PC-9 (cell line): ENCODE measurements around the gene CCR7. TPM values are rescaled to one million over a fixed set of nuclear protein-coding genes. Genes with fewer than 3 reads are reported as not detected.

Experiments
- BruUV-seq: library from RNA; stranded (reverse); fragments of 400-500 nt; replicated peaks from 2 replicates; lab custom pipeline; 2021; lab: Mats Ljungman, UMichigan
- CTCF ChIA-PET: fragments of 300-600 bp; sonication (Branson Sonifier 250); formaldehyde crosslinking; loops from one replicate; lab custom pipeline; 2022; ENCODE audit warnings: antibody characterized with exemption; lab: Charles Lee
- POLR2A ChIA-PET: fragments of 300-600 bp; sonication (Branson Sonifier 250); formaldehyde crosslinking; loops from one replicate; lab custom pipeline; 2022; ENCODE audit warnings: antibody characterized with exemption; ENCODE audit not compliant: unreplicated experiment; lab: Charles Lee
- DNase-seq, 2 experiments: peaks; one replicate each; pipeline versions ENCODE4 v3.0.0 to v3.0.0-alpha.2; 2015 to 2022; ENCODE audit warnings: mixed read lengths in 1 of 2
- H2AFZ ChIP-seq: fragments of 200-600 bp; sonication (generic); 2 replicates; pipeline ENCODE4 v1.8.1; 2017; ENCODE audit warnings: antibody characterized with exemption
- H3F3A ChIP-seq: fragments of 200-600 bp; sonication (generic); 2 replicates; pipeline ENCODE4 v1.8.1; 2017; ENCODE audit warnings: antibody characterized with exemption, mild to moderate bottlenecking, low read depth; ENCODE audit not compliant: insufficient read depth
- H3K27ac ChIP-seq: fragments of 200-600 bp; sonication (generic); 2 replicates; pipeline ENCODE4 v1.6.1; 2016; ENCODE audit warnings: mixed run types
- H3K27me3 ChIP-seq: fragments of 200-600 bp; sonication (generic); 2 replicates; pipeline ENCODE4 v1.6.1; 2016; ENCODE audit warnings: low read depth, mixed run types; ENCODE audit not compliant: insufficient read depth
- H3K36me3 ChIP-seq: fragments of 200-600 bp; sonication (generic); 2 replicates; pipeline ENCODE4 v1.6.1; 2016; ENCODE audit warnings: low read depth, mixed run types
- H3K4me1 ChIP-seq: fragments of 200-600 bp; sonication (generic); replicated peaks from 2 replicates; pipeline ENCODE4 v1.6.1; 2016; ENCODE audit warnings: mixed run types; ENCODE audit not compliant: insufficient read depth
- H3K4me2 ChIP-seq: fragments of 200-600 bp; sonication (generic); 2 replicates; pipeline ENCODE4 v1.6.1; 2017; ENCODE audit warnings: mixed run types
- H3K4me3 ChIP-seq: fragments of 200-600 bp; sonication (generic); 2 replicates; pipeline ENCODE4 v1.6.1; 2016; ENCODE audit warnings: mixed run types
- H3K79me2 ChIP-seq: fragments of 200-600 bp; sonication (generic); 2 replicates; pipeline ENCODE4 v1.6.1; 2017; ENCODE audit warnings: low read depth, mixed run types
- H3K9me2 ChIP-seq: fragments of 200-600 bp; sonication (generic); 2 replicates; pipeline ENCODE4 v1.8.1; 2017; ENCODE audit warnings: mild to moderate bottlenecking; ENCODE audit not compliant: insufficient read depth
- H3K9me3 ChIP-seq: fragments of 200-600 bp; sonication (generic); 2 replicates; pipeline ENCODE4 v1.8.1; 2016; ENCODE audit warnings: low read depth; ENCODE audit not compliant: insufficient read depth
- H4K20me1 ChIP-seq: fragments of 200-600 bp; sonication (generic); 2 replicates; pipeline ENCODE4 v1.8.1; 2017; ENCODE audit not compliant: insufficient read depth
- CTCF ChIP-seq: fragments of 200-600 bp; sonication (generic); conservative IDR thresholded peaks from 2 replicates; pipeline ENCODE4 v1.6.1; 2017; ENCODE audit warnings: mixed run types, antibody characterized with exemption, mild to moderate bottlenecking, moderate library complexity
- EZH2 ChIP-seq: fragments of 200-600 bp; sonication (generic); IDR thresholded peaks from 2 replicates; pipeline ENCODE4 v1.8.0; 2017; ENCODE audit warnings: antibody characterized with exemption, low read depth
- intact Hi-C: fragments of 100-400 bp; cut with micrococcal nuclease; formaldehyde crosslinking; loops from one replicate; pipeline ENCODE4 v1.10.0; 2022; ENCODE audit not compliant: unreplicated experiment
- total RNA-seq: library from RNA; stranded (reverse); gene quantifications from 2 replicates; pipeline ENCODE4 v1.2.3, GENCODE V29; 2021

CCR7 gene
- total RNA-seq, 1 experiment from 2014 or later: not detected

- Histone ChIP-seq H3K79me2 (no peaks in the 10 kb centered on the region), H3K36me3 (no peaks in the 10 kb centered on the region), H3K27me3 (no peaks in the 10 kb centered on the region), H3F3A (peaks cover 39% of the 10 kb centered on the region), H3K4me3 (no peak overlapping the region; the same call in 1 of the 2 replicates), H3K9me3 (no peaks in the 10 kb centered on the region), H3K4me2 (peak overlapping the region; percentile 62), H3K27ac (peak overlapping the region; percentile 79), H2AFZ (peak overlapping the region; percentile 53; the same call in 1 of the 2 replicates), H3K4me1 (peaks cover 51% of the 10 kb centered on the region), H4K20me1 (no peaks in the 10 kb centered on the region), H3K9me2 (no peaks in the 10 kb centered on the region)
- peak; percentile 48 to 91 for DNase-seq
- ChIA-PET POLR2A (interaction anchor here (0.6 kb wide), 3 partner anchors 13 to 237 kb away, joined by 3 to 7 read pairs (median 5); no protein-coding TSS in a partner anchor), CTCF (interaction anchor here (0.7 to 1.5 kb wide), 2 partner anchors 11 to 67 kb away, joined by 3 to 5 read pairs; no protein-coding TSS in a partner anchor)
- no peak for TF ChIP-seq CTCF
- no peak for TF ChIP-seq EZH2
- BruUV-seq: no TSS peak
- intact Hi-C loops: no loop called here
These were observed 16.1 kb downstream of the CCR7 start for GRCh38 chr17:40548982-40549685.

GRCh38 chr17:40548491-40548981 lies 16.7 kb downstream of the CCR7 start:
- Histone ChIP-seq H3K9me2 (no peaks in the 10 kb centered on the region), H3K9me3 (no peaks in the 10 kb centered on the region), H3F3A (peaks cover 39% of the 10 kb centered on the region), H4K20me1 (no peaks in the 10 kb centered on the region), H3K79me2 (no peaks in the 10 kb centered on the region), H3K27me3 (no peaks in the 10 kb centered on the region), H3K4me3 (no peak overlapping the region; the same call in 1 of the 2 replicates), H3K36me3 (no peaks in the 10 kb centered on the region), H3K27ac (peak overlapping the region; percentile 79), H2AFZ (peak overlapping the region; percentile 53; the same call in 1 of the 2 replicates), H3K4me2 (peak overlapping the region; percentile 62), H3K4me1 (peaks cover 51% of the 10 kb centered on the region)
- intact Hi-C loops: no loop called here
- ChIA-PET POLR2A (interaction anchor here (0.6 kb wide), 1 partner anchor 60 kb away, joined by 3 read pairs; no protein-coding TSS in a partner anchor), CTCF (interaction anchor here (0.6 to 1.5 kb wide), 2 partner anchors 12 to 72 kb away, joined by 5 to 11 read pairs; no protein-coding TSS in a partner anchor)
- TF ChIP-seq CTCF (no peak), EZH2 (no peak)
- DNase-seq: no peak
- no TSS peak for BruUV-seq

GRCh38 chr17:40547785-40548478 lies 17.3 kb downstream of the CCR7 start:
- H3K4me2 ChIP-seq: peak overlapping the region; percentile 62
- CTCF ChIA-PET: interaction anchor here (0.6 kb wide), 2 partner anchors 71 to 141 kb away, joined by 3 to 11 read pairs; no protein-coding TSS in a partner anchor
- intact Hi-C loops: no loop called here
- H4K20me1 ChIP-seq: no peaks in the 10 kb centered on the region
- no peak overlapping the region for H3K4me3 ChIP-seq
- no peaks in the 10 kb centered on the region for H3K79me2 ChIP-seq
- no peaks in the 10 kb centered on the region for H3K27me3 ChIP-seq
- no peak for DNase-seq
- H3K36me3 ChIP-seq: no peaks in the 10 kb centered on the region
- H3K27ac ChIP-seq: peak overlapping the region; percentile 79
- peaks cover 51% of the 10 kb centered on the region for H3K4me1 ChIP-seq
- POLR2A ChIA-PET: interaction anchor here (0.6 kb wide), 1 partner anchor 60 kb away, joined by 3 read pairs; no protein-coding TSS in a partner anchor
- no TSS peak for BruUV-seq
- TF ChIP-seq EZH2 (no peak), CTCF (no peak)
- no peaks in the 10 kb centered on the region for H3K9me3 ChIP-seq
- no peaks in the 10 kb centered on the region for H3K9me2 ChIP-seq
- H2AFZ ChIP-seq: no peak overlapping the region
- peaks cover 39% of the 10 kb centered on the region for H3F3A ChIP-seq
